Fibroblast of lung (primary cell): ENCODE data around the gene MYL6. TPM values are rescaled to one million over a fixed set of nuclear protein-coding genes. Genes with fewer than 3 reads are reported as not detected.

Experiments used
- DNase-seq, 2 donors: peaks; one replicate each; pipeline versions ENCODE4 v3.0.0 to v3.0.0-alpha.2; 2010; ENCODE audit warnings: low read depth in 2 of 2
- H2AFZ ChIP-seq: 2 replicates; pipeline ENCODE4 v1.5.1; 2012; ENCODE audit warnings: low read length, control low read depth, inconsistent platforms
- H3K27ac ChIP-seq: 2 replicates; pipeline ENCODE4 v1.5.1; 2011; ENCODE audit warnings: low read length, control low read depth; ENCODE audit not compliant: insufficient read depth
- H3K27me3 ChIP-seq: 2 replicates; pipeline ENCODE4 v1.5.1; 2011; ENCODE audit warnings: mild to moderate bottlenecking, low read length; ENCODE audit not compliant: control insufficient read depth, insufficient read depth
- H3K36me3 ChIP-seq: 2 replicates; pipeline ENCODE4 v1.5.1; 2011; ENCODE audit warnings: low read length; ENCODE audit not compliant: control insufficient read depth, insufficient read depth
- H3K4me1 ChIP-seq: 2 replicates; pipeline ENCODE4 v1.5.1; 2011; ENCODE audit warnings: low read length; ENCODE audit not compliant: control insufficient read depth, insufficient read depth; ENCODE audit errors: extremely low read depth
- H3K4me2 ChIP-seq: 2 replicates; pipeline ENCODE4 v1.5.1; 2011; ENCODE audit warnings: low read length, control low read depth; ENCODE audit not compliant: insufficient read depth; ENCODE audit errors: extremely low read depth
- H3K4me3 ChIP-seq, 4 experiments: fragments of 200-600 bp in 1 of 4; sonication (generic) in 1 of 4; replicated peaks in 1 of 4; 2 replicates each; pipeline ENCODE4 v1.5.1; 2011 to 2016; ENCODE audit warnings: low read length in 4 of 4, low read depth in 3 of 4, mild to moderate bottlenecking in 3 of 4, control low read depth in 2 of 4, inconsistent platforms in 1 of 4, mixed read lengths in 1 of 4; ENCODE audit not compliant: insufficient read depth in 1 of 4; ENCODE audit errors: control extremely low read depth in 1 of 4
- H3K79me2 ChIP-seq: 2 replicates; pipeline ENCODE4 v1.5.1; 2012; ENCODE audit warnings: mild to moderate bottlenecking, low read length, inconsistent platforms; ENCODE audit not compliant: control insufficient read depth, insufficient read depth
- H3K9ac ChIP-seq: 2 replicates; pipeline ENCODE4 v1.5.1; 2011; ENCODE audit warnings: mild to moderate bottlenecking, low read length, control low read depth; ENCODE audit not compliant: insufficient read depth
- H3K9me3 ChIP-seq: 2 replicates; pipeline ENCODE4 v1.5.1; 2012; ENCODE audit warnings: low read depth, low read length; ENCODE audit not compliant: control insufficient read depth, insufficient read depth
- H4K20me1 ChIP-seq: 2 replicates; pipeline ENCODE4 v1.5.1; 2011; ENCODE audit warnings: low read length; ENCODE audit not compliant: control insufficient read depth, insufficient read depth; ENCODE audit errors: extremely low read depth
- CTCF ChIP-seq, 2 donors: IDR thresholded peaks in 1 of 2; conservative IDR thresholded peaks in 1 of 2; 1 replicate in 1 of 2; 2 replicates in 1 of 2; pipeline ENCODE4 v1.5.1; 2011 to 2012; ENCODE audit warnings: low read length in 2 of 2, control low read depth in 1 of 2, inconsistent platforms in 1 of 2, low read depth in 1 of 2, mild to moderate bottlenecking in 1 of 2
- EZH2 ChIP-seq: IDR thresholded peaks from 2 replicates; pipeline ENCODE4 v1.5.1; 2012; ENCODE audit warnings: low read length, control low read depth, mild to moderate bottlenecking; ENCODE audit errors: missing control alignments
- polyA plus RNA-seq, 2 donors: library from polyadenylated mRNA; depleted of rRNA in 1 of 2; stranded (reverse) in 1 of 2; unstranded in 1 of 2; fragments of >200 nt; gene quantifications; 2 replicates each; pipeline ENCODE4 v1.2.1, GENCODE V29; 2011 to 2012; ENCODE audit warnings: missing spikeins in 1 of 2
- total RNA-seq: library from RNA; depleted of rRNA; stranded (reverse); fragments of >200 nt; gene quantifications from 2 replicates; pipeline ENCODE4 v1.2.1, GENCODE V29; 2014

MYL6 gene
- total and polyA plus RNA-seq, 2 donors (not counting 1 experiment from before 2014, with no cell fraction given), result 1,517 to 7,941 TPM

GRCh38 chr12:56124133-56124532, 34.0 kb upstream of the MYL6 start:
- Histone ChIP-seq H2AFZ (no peak overlapping the region), H3K79me2 (peaks cover 11% of the 10 kb centered on the region), H4K20me1 (no peaks in the 10 kb centered on the region), H3K27me3 (no peaks in the 10 kb centered on the region), H3K4me1 (peaks cover 18% of the 10 kb centered on the region), H3K4me3 (no peak overlapping the region), H3K27ac (no peak overlapping the region), H3K36me3 (peaks cover 10% of the 10 kb centered on the region), H3K9ac (no peak overlapping the region), H3K4me2 (no peak overlapping the region), H3K9me3 (no peaks in the 10 kb centered on the region)
- DNase-seq, result no peak
- TF ChIP-seq EZH2, result no peak
- no peak for TF ChIP-seq CTCF (conservative IDR thresholded peaks at IDR 0.05 in 1 of 2, IDR thresholded peaks at IDR 0.05 in 1 of 2; ENCODE audit: low read depth in 1 of 2, low read length in 2 of 2)

DNA sequence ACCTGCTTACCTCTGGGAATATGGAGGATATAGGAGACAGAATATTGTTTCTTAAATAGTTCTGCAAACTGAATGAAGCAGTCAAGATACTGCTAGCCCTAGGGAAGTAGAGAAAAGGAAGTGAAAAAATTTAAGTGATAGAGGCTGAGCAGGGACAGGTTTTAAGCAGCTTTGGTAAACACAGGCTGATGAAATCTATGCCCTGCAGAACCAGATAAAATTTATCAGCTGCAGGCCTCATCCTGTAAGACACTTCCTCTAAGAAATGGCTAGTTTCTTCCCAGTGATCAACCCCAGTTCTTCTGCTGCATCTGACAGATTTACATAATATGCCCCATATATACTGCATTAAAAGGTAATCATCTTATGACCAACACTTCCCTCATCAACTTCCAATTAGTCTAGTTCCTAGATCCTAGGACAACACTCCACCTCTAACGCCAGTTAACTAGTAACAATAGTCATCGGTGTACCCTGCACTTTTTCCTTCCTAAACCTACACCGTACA, 31.4 kb upstream of the MYL6 start:
- no peak for DNase-seq
- peak overlapping the region; percentile 54 for H3K27ac ChIP-seq
- no peak overlapping the region for H3K9ac ChIP-seq
- H3K4me2 ChIP-seq, result peak overlapping the region; percentile 65
- H3K79me2 ChIP-seq, result peaks cover 25% of the 10 kb centered on the region
- no peaks in the 10 kb centered on the region for H4K20me1 ChIP-seq
- no peaks in the 10 kb centered on the region for H3K27me3 ChIP-seq
- no peak overlapping the region for H2AFZ ChIP-seq
- H3K4me3 ChIP-seq, result peak overlapping the region in 2 of 4 experiments; percentile 55 to 62
- no peaks in the 10 kb centered on the region for H3K9me3 ChIP-seq
- TF ChIP-seq EZH2 (no peak), CTCF (conservative IDR thresholded peaks at IDR 0.05 in 1 of 2, IDR thresholded peaks at IDR 0.05 in 1 of 2; ENCODE audit: low read depth in 1 of 2, low read length in 2 of 2) (no peak)
- peaks cover 9% of the 10 kb centered on the region for H3K36me3 ChIP-seq
- H3K4me1 ChIP-seq, result peaks cover 11% of the 10 kb centered on the region

DNA sequence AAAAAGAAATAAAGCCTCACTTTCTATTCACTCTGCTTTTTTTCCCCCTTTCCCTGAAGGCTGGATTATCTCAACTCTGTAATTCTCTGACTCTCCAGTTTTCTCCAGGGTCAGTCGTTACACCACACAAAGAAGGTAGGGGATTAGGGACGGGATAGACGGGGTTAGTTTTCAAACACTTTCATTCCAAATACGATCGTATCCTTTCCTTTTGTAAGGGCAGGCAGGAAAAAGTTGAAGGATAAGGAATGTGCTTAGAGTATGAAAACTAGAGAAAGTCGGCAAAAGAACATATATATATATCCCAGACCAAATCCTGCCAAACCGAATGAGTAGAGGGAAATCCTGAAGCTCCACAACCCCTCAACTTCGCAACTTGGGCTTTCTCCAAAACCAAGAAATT, 30.7 kb upstream of the MYL6 start:
- peaks cover 25% of the 10 kb centered on the region for H3K79me2 ChIP-seq
- no peak for DNase-seq
- peak overlapping the region; percentile 54 for H3K27ac ChIP-seq
- no peaks in the 10 kb centered on the region for H3K27me3 ChIP-seq
- no peak overlapping the region for H3K9ac ChIP-seq
- H3K4me1 ChIP-seq, result peaks cover 11% of the 10 kb centered on the region
- peaks cover 16% of the 10 kb centered on the region for H3K36me3 ChIP-seq
- H2AFZ ChIP-seq, result no peak overlapping the region
- H3K9me3 ChIP-seq, result no peaks in the 10 kb centered on the region
- TF ChIP-seq CTCF (conservative IDR thresholded peaks at IDR 0.05 in 1 of 2, IDR thresholded peaks at IDR 0.05 in 1 of 2; ENCODE audit: low read depth in 1 of 2, low read length in 2 of 2), result no peak
- TF ChIP-seq EZH2, result no peak
- peak overlapping the region; percentile 2 to 62 (median 36) for H3K4me3 ChIP-seq
- peak overlapping the region; percentile 65 for H3K4me2 ChIP-seq
- no peaks in the 10 kb centered on the region for H4K20me1 ChIP-seq
